Measurements from ENCODE around the gene GBX2.

GRCh38 chr2:236205867-236206645 is 37.9 kb upstream of the GBX2 start:
- no peak for TF ChIP-seq CTCF (IDR thresholded peaks at IDR 0.05)
- no peak for TF ChIP-seq POLR2A (IDR thresholded peaks at IDR 0.05)

All from testis (tissue), 2 donors.